WERI-Rb-1 (cell line): ENCODE data around the gene MEGF9.

Experiments
- DNase-seq: peaks from one replicate; pipeline ENCODE4 v3.0.0-alpha.2; 2020
- H3K27ac ChIP-seq: fragments of 250-450 bp; sonication (Bioruptor Pico); 2 replicates; pipeline ENCODE4 v1.5.1; 2020; ENCODE audit warnings: mild to moderate bottlenecking, moderate library complexity
- H3K27me3 ChIP-seq: fragments of 250-450 bp; sonication (Bioruptor Pico); 2 replicates; pipeline ENCODE4 v1.5.1; 2021; ENCODE audit warnings: mild to moderate bottlenecking, low read depth, moderate library complexity; ENCODE audit not compliant: insufficient read depth, severe bottlenecking
- H3K36me3 ChIP-seq: fragments of 250-450 bp; sonication (Bioruptor Pico); 2 replicates; pipeline ENCODE4 v1.5.1; 2020; ENCODE audit warnings: mild to moderate bottlenecking, moderate library complexity
- H3K4me3 ChIP-seq: 2 replicates; pipeline ENCODE4 v1.5.1; 2011; ENCODE audit warnings: low read depth, mild to moderate bottlenecking, control low read depth, low read length
- H3K9me3 ChIP-seq: fragments of 250-450 bp; sonication (Bioruptor Pico); 2 replicates; pipeline ENCODE4 v1.5.1; 2021; ENCODE audit warnings: mild to moderate bottlenecking, moderate library complexity; ENCODE audit not compliant: severe bottlenecking
- CTCF ChIP-seq: IDR thresholded peaks from 2 replicates; pipeline ENCODE4 v1.5.1; 2011; ENCODE audit warnings: low read depth, mild to moderate bottlenecking, control low read depth, inconsistent platforms, low read length

MEGF9 gene

GRCh38 chr9:120712539-120713031, 1.7 kb downstream of the MEGF9 start:
- H3K27ac ChIP-seq, result no peak overlapping the region
- H3K27me3 ChIP-seq, result peaks cover 3% of the 10 kb centered on the region
- no peaks in the 10 kb centered on the region for H3K36me3 ChIP-seq
- no peaks in the 10 kb centered on the region for H3K9me3 ChIP-seq
- no peak overlapping the region; the same call in 1 of the 2 replicates for H3K4me3 ChIP-seq
- DNase-seq, result no peak
- TF ChIP-seq CTCF, result no peak

GRCh38 chr9:120711841-120712538, 2.3 kb downstream of the MEGF9 start:
- DNase-seq, result no peak
- peaks cover 3% of the 10 kb centered on the region for H3K27me3 ChIP-seq
- H3K4me3 ChIP-seq, result no peak overlapping the region
- no peak overlapping the region for H3K27ac ChIP-seq
- no peaks in the 10 kb centered on the region for H3K36me3 ChIP-seq
- H3K9me3 ChIP-seq, result no peaks in the 10 kb centered on the region
- TF ChIP-seq CTCF, result no peak

- Histone ChIP-seq H3K9me3 (no peaks in the 10 kb centered on the region), H3K36me3 (no peaks in the 10 kb centered on the region), H3K27me3 (peaks cover 3% of the 10 kb centered on the region), H3K4me3 (no peak overlapping the region), H3K27ac (no peak overlapping the region)
- no peak for TF ChIP-seq CTCF
- no peak for DNase-seq
These were observed 2.9 kb downstream of the MEGF9 start for GRCh38 chr9:120711354-120711753.

- Histone ChIP-seq H3K27ac (no peak overlapping the region), H3K9me3 (no peaks in the 10 kb centered on the region), H3K4me3 (no peak overlapping the region), H3K36me3 (no peaks in the 10 kb centered on the region), H3K27me3 (peaks cover 3% of the 10 kb centered on the region)
- no peak for TF ChIP-seq CTCF
- DNase-seq, result no peak
These were observed 3.9 kb downstream of the MEGF9 start for GRCh38 chr9:120710110-120710981.

GRCh38 chr9:120708526-120709224, 5.6 kb downstream of the MEGF9 start:
- no peak overlapping the region for H3K27ac ChIP-seq
- H3K36me3 ChIP-seq, result no peaks in the 10 kb centered on the region
- TF ChIP-seq CTCF, result no peak
- H3K27me3 ChIP-seq, result peaks cover 3% of the 10 kb centered on the region
- no peak overlapping the region for H3K4me3 ChIP-seq
- DNase-seq, result no peak
- H3K9me3 ChIP-seq, result no peaks in the 10 kb centered on the region
